ENCODE results near the gene STARD3.
A peak's percentile ranks its signal among the peaks of the same experiment; 100 is the strongest.

STARD3 gene

DNA sequence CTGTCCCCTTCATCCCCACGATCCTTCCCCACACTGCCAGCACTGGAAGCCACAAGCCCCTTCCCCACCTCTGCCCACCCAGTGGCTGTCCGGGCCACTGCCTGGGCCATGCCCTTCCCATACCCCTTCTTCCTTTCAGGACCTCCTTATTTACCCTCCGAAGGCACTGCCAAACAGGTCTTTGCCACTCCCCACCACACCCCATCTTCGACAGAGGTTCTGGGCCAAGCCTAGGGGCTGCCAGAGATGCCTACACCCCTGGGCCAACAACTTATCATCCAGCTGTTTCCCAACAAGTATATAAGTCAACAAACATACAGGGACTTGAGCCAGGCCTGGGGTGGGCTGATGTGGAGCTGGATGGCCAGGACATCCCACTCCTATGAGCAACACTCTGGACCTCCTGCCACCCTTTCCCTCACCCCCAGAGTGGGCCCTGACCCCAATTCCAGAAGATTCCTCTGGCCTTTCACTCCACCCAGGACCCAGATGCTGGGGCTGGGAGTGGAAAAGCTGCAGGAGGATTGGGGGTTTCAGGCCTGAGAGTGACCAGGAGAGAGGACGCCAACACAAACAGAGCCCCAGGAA, 11.7 kb upstream of the STARD3 start:
- Mint-ChIP-seq H3K4me1 (peaks cover 32% of the 10 kb centered on the region), H3K27ac (no peak overlapping the region), H3K27me3 (peaks cover 57% of the 10 kb centered on the region), H3K9me3 (no peaks in the 10 kb centered on the region), H3K4me3 (no peak overlapping the region)
- no peak for ATAC-seq
- DNase-seq = no peak

DNA sequence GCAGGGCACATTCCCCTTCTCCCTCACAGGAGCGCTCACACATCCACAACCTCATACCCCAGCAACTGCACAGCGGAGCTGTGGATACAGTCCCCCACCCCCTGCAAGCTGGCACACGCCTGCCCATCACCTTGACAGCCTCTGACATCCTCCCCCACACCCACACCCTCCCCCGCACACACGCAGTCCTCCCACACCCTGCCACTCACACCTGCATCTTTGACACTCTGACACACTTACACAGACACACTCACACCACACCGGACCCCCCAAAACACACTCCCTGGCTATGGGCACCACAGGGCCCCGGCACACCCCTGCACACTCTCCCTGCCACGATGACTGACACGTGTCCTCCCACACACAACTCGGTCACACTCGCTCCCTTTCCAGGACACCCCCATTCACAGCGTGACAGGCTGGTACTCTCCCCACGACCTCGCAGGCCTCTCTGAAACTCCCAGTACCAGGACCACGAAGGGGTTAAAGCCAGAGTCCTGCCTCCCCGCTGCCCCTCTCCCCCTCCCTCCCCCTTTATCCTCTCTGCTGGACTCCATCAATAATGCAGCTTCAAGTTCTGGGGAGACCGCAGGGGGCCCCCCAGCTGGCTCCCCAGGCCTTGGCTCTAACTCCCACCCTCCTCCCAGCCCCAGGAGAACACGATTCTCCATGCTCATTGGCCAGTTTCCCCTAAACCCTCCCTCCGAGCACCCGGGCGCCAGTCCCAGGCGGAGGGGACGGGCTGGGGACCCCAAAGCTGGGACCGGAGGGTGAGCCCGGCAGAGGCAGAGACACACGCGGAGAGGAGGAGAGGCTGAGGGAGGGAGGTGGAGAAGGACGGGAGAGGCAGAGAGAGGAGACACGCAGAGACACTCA, 10.5 kb upstream of the STARD3 start, which contains the start of gene PPP1R1B:
Gene PPP1R1B (plus strand): TSS at position 782 of the 876 bp plus-strand sequence. CDS start 441 bp downstream, outside the sequence.
- Mint-ChIP-seq H3K4me1 (peaks cover 38% of the 10 kb centered on the region), H3K9me3 (no peaks in the 10 kb centered on the region), H3K4me3 (peak within 1 kb of the TSS; percentile 66 to 73), H3K27ac (no peak within 1 kb of the TSS), H3K27me3 (peaks cover 65% of the 10 kb centered on the region)
- ATAC-seq (no peak), DNase-seq (no peak)

DNA sequence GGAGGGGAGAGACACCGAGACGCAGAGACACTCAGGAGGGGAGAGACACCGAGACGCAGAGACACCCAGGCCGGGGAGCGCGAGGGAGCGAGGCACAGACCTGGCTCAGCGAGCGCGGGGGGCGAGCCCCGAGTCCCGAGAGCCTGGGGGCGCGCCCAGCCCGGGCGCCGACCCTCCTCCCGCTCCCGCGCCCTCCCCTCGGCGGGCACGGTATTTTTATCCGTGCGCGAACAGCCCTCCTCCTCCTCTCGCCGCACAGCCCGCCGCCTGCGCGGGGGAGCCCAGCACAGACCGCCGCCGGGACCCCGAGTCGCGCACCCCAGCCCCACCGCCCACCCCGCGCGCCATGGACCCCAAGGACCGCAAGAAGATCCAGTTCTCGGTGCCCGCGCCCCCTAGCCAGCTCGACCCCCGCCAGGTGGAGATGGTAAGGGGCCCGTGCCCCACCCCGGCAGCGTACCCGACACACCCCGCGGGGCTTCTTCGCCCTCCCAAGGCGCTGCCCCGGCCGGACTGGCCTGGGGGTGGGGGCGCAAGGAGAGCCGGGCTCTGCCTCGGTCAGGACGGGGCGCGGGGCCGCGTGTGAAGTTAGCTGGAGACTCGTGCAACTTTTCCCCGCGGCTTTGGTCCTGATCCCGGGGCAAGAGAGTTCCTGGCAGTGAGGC, 9.8 kb upstream of the STARD3 start:
- Mint-ChIP-seq H3K27ac (no peak overlapping the region), H3K9me3 (no peaks in the 10 kb centered on the region), H3K27me3 (peaks cover 72% of the 10 kb centered on the region), H3K4me3 (peak overlapping the region; percentile 66 to 73), H3K4me1 (peaks cover 38% of the 10 kb centered on the region)
- DNase-seq (no peak), ATAC-seq (no peak)

DNA sequence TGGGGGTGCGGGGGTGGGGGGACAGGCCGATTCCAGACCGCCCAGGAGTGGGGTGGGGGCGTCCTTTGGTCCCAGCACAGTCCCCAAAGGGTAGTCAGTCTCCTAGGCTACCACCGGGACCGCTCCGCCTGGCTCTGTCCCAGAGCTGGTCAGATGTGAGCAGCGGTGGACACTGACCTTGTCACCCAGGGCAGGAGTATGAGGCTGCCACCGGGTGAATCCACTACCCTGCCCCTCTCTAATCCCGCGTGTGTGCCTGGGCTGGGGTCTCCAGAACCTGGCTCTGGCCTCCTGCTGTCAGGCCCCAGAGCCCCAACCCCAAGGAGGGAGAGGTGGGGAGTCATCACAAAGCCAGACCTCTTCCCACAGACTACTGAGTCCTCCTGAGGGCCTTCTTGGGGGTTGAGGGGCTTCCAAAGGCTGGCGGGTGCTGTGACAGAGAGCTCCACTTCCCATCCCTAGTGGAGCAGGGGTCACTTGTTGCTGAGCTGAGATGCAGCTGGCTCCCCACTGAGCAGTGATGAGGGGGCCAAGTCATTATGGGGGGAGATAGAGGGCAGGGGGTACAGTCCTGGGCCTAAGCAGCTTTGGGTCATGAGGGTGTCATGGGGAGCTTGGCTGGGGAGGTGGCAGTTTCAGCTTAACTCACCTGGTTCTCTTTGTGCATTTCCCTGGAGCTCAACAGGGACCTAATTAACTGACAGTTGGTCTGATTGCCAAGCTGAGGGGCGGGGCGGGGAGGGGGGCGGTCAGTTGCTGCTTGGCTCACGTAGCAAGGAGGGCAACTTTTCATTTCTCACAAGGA, 9.0 kb upstream of the STARD3 start:
- Mint-ChIP-seq H3K4me3 (peak overlapping the region; percentile 21 to 27), H3K9me3 (no peaks in the 10 kb centered on the region), H3K4me1 (peaks cover 34% of the 10 kb centered on the region), H3K27me3 (peaks cover 74% of the 10 kb centered on the region), H3K27ac (no peak overlapping the region)
- ATAC-seq (no peak), DNase-seq (no peak)

DNA sequence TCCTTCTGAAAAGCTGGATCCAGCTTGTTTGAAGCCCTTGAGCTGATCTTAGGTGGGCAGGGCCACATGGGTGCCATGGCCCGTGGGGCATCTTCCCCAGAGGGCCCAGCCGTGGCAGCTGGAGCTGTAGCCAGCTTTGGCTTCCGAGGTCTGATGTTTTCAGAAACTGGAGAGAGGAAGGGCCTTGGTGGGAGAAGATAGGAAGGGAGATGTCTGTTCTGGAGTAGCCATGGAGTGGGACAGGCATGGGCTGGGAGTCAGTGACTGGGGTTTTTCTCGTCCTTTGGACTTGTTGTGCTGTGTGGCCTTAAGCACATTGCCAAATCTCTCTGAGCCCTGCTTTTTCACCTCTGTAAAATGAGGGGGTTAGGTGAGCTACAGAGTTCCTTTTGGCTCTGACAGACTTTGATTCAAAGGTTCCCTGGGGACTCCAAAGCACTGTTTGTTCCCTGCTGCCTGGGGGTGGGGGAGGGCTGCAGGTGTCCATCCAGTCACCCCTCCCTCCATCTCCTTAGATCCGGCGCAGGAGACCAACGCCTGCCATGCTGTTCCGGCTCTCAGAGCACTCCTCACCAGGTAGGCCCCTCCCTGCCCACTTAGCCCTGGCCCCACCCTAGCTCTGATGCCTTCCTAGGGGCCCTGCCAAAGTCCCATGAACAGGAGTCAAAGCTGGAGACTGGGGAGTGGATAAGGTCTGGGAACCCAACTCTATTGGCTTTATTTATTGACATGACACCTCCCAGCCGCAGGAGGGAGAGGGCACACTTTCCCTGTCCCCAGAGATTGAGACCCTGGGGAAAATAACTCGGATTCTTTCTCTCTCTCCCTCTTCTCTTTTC, 8.1 kb upstream of the STARD3 start:
- no peak for ATAC-seq
- H3K9me3 Mint-ChIP-seq = no peaks in the 10 kb centered on the region
- peaks cover 67% of the 10 kb centered on the region for H3K27me3 Mint-ChIP-seq

DNA sequence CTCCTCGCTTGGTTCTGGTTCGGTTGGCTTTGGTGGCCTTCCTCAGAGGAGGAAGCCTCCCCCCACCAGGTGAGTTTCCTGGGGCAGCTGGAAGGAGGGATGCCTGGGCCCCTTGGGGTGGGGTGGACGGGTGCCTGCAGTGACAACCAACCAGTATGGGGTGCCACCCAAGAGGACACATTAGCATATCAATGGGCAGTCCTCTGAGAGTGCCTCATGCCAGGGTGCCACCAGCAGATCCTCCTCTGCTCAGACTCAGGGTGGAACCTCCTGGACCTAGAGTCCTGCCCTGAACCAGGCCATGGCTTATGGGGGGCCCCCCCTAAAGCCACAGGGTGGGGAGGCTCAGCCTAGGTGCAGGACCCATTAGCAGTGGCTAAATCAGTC, 7.5 kb upstream of the STARD3 start:
- no peaks in the 10 kb centered on the region for H3K9me3 Mint-ChIP-seq
- no peak overlapping the region for H3K4me3 Mint-ChIP-seq
- H3K4me1 Mint-ChIP-seq = peaks cover 25% of the 10 kb centered on the region
- ATAC-seq (no peak), DNase-seq (no peak)
- H3K27me3 Mint-ChIP-seq = peaks cover 67% of the 10 kb centered on the region
- H3K27ac Mint-ChIP-seq = no peak overlapping the region

More for the DNA sequence above, 8.1 kb upstream of the STARD3 start:
- H3K4me3 Mint-ChIP-seq = no peak overlapping the region
- no peak overlapping the region for H3K27ac Mint-ChIP-seq
- peaks cover 25% of the 10 kb centered on the region for H3K4me1 Mint-ChIP-seq
- no peak for DNase-seq

DNA sequence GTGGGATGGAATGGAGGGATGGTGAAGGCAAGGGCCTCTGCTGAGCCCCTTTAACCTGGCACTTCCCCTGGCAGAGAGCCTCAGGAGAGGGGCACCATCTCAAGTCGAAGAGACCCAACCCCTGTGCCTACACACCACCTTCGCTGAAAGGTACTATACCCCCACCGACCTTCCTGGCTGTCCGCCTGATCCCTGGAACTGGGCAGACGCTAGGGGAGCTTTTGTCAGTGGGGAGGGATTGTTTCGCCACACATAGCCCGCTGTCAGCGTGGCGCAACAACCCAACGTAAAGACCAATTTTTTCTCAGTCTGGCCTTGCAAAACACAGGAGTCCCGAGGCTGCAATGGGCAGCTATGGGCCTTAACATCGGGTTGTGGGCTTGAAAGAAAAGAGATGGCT, 7.0 kb upstream of the STARD3 start:
- no peak overlapping the region for H3K27ac Mint-ChIP-seq
- ATAC-seq = no peak
- H3K9me3 Mint-ChIP-seq = no peaks in the 10 kb centered on the region
- peaks cover 25% of the 10 kb centered on the region for H3K4me1 Mint-ChIP-seq
- peaks cover 62% of the 10 kb centered on the region for H3K27me3 Mint-ChIP-seq
- H3K4me3 Mint-ChIP-seq = no peak overlapping the region
- DNase-seq = no peak

DNA sequence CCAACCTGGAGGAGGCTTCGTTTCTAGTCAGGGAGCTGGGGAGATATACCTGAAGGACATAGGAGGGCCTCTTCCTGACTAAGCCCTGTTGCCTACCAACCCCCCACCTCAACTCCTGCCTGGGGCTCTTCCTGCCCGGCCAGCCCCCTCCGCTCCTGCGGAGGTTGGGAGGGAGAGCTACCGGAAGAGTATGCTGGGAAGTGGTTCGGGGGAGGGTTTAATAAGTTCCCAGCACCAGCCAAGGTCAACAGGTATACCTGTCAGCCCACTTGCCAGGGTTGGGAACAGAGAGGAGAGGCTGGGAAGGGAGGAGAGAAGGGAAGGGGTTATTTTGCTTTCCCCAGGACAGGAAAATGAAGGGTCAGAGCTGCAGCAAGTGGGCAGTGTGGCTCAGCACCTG, 5.5 kb upstream of the STARD3 start:
- ATAC-seq (no peak), DNase-seq (no peak)
- no peak overlapping the region for H3K4me3 Mint-ChIP-seq
- no peak overlapping the region for H3K27ac Mint-ChIP-seq
- peaks cover 27% of the 10 kb centered on the region for H3K4me1 Mint-ChIP-seq
- peaks cover 47% of the 10 kb centered on the region for H3K27me3 Mint-ChIP-seq
- H3K9me3 Mint-ChIP-seq = no peaks in the 10 kb centered on the region

DNA sequence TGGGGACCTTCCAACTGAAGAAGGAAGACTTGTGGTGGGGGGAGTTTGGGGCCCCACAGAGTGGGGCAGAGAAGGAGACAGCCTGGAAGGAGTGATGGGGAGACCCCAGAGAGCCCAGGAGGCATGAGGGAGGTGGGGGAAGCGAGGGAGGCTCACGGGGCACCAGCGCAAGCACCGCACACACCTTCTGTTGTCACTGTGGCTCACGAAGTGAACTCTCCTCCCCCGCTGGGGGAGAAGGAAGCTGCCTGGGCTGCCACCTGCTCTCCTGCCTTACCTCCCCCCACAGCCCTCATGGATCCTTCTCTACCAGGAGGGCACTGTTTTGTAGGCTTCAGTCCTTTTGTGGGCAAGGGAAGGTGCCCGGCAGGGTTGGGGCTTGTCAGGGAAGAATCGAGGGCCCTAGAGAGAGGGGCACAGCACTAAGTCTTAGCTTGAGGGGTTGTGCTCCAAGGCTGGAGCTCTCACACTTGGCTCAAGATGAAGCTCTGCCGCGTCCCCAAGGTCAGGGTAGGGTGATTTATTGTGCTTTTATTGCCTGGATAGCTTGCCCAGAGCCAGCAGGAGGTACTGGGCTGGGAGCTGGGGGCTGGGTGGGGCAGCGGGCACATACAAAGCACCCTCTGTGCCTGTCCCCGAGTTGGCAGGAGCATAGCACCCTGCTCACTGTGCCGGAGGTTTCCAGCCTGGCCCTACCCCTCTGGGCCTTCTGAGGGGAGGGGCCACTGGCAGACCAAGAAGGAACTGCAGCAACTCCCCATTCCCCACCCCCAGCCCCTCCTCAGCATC, 4.6 kb upstream of the STARD3 start:
- peaks cover 39% of the 10 kb centered on the region for H3K27me3 Mint-ChIP-seq
- H3K4me1 Mint-ChIP-seq = peaks cover 25% of the 10 kb centered on the region
- DNase-seq (no peak), ATAC-seq (no peak)
- H3K9me3 Mint-ChIP-seq = no peaks in the 10 kb centered on the region
- H3K27ac Mint-ChIP-seq = peak overlapping the region in 1 of 2 donors; percentile 15
- no peak overlapping the region for H3K4me3 Mint-ChIP-seq

DNA sequence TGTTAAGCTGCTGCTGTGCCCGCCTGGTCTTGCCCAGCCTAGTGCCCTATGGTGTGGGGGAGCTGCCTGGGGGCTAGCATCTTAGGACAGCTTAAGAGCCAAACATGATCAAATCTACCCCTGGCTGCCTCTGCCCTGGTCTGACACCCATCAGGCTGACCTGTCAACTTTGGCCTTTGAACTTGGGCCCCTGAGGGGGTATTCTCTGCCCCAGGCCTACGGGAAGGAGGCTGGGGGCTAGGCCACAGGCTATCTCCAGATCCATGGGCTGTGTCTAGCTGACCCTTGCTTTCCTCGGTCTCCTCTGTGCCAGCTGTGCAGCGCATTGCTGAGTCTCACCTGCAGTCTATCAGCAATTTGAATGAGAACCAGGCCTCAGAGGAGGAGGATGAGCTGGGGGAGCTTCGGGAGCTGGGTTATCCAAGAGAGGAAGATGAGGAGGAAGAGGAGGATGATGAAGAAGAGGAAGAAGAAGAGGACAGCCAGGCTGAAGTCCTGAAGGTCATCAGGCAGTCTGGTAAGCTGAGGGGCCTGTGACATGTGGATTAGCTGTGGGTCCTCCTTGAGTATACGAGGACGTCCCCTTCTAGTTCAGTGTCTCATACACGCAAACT, 3.3 kb upstream of the STARD3 start:
- H3K9me3 Mint-ChIP-seq = no peaks in the 10 kb centered on the region
- H3K27me3 Mint-ChIP-seq = peaks cover 27% of the 10 kb centered on the region
- DNase-seq = no peak
- H3K4me3 Mint-ChIP-seq = no peak overlapping the region
- H3K4me1 Mint-ChIP-seq = peaks cover 37% of the 10 kb centered on the region
- no peak overlapping the region for H3K27ac Mint-ChIP-seq
- ATAC-seq = no peak

DNA sequence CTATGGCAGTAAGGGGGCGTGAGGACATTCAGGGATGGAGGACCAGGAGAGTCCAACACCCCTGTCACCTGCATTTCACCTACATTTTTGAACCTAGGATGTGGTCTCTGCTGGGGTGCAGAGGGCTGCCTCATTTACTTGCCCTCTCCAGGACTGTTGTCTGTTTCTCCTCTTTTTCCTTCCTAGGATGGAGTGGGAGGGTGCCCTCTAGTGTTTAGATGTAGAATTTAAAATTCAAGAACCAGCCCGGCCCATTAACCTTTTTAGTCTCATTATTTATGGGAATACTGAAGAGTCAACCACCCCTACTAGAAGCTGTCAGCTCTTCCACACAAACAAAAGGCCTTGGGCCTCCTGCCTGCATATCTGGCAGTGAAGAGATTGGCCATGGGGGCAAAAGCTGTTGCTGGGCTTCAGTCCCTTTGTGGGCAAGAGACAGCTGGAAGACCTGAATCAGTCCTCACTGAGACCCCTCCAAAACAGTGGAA, 2.5 kb upstream of the STARD3 start:
- ATAC-seq (no peak), DNase-seq (no peak)
- H3K4me1 Mint-ChIP-seq = peaks cover 45% of the 10 kb centered on the region
- H3K27me3 Mint-ChIP-seq = peaks cover 19% of the 10 kb centered on the region
- no peak overlapping the region for H3K4me3 Mint-ChIP-seq
- no peak overlapping the region for H3K27ac Mint-ChIP-seq
- no peaks in the 10 kb centered on the region for H3K9me3 Mint-ChIP-seq

DNA sequence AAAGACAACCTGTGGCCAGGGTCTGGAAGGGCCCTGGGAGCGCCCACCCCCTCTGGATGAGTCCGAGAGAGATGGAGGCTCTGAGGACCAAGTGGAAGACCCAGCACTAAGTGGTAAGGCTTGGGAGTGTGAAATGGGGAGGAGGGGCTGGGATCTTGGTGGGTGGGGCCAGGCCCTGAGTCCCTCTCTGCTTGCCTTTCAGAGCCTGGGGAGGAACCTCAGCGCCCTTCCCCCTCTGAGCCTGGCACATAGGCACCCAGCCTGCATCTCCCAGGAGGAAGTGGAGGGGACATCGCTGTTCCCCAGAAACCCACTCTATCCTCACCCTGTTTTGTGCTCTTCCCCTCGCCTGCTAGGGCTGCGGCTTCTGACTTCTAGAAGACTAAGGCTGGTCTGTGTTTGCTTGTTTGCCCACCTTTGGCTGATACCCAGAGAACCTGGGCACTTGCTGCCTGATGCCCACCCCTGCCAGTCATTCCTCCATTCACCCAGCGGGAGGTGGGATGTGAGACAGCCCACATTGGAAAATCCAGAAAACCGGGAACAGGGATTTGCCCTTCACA, 1.2 kb upstream of the STARD3 start:
- Mint-ChIP-seq H3K4me3 (no peak overlapping the region), H3K9me3 (no peaks in the 10 kb centered on the region), H3K27me3 (peaks cover 16% of the 10 kb centered on the region), H3K27ac (no peak overlapping the region), H3K4me1 (peaks cover 58% of the 10 kb centered on the region)
- no peak for DNase-seq
- ATAC-seq = no peak

DNA sequence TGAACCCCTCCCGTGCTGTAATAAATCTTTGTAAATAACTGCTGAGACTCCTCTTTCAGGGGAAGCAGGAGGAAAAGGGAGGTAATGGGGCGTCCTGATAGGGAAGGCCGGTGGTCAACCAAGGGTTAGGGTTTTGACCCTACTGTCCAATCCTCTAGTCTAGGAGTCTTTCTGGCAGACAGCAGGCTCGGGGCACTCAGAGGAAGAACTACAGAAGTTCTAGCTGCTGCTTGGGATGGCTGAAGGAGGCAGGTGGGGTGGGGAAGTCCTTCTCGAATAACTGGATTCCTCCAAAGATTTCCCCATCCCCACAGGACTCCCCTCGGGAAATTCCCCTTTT, 387 bp upstream of the STARD3 start:
- peaks cover 59% of the 10 kb centered on the region for H3K4me1 Mint-ChIP-seq
- peak overlapping the region; percentile 92 to 95 for H3K27ac Mint-ChIP-seq
- DNase-seq (no peak), ATAC-seq (peak; percentile 33)
- peak overlapping the region; percentile 90 to 96 for H3K4me3 Mint-ChIP-seq
- H3K27me3 Mint-ChIP-seq = peaks cover 8% of the 10 kb centered on the region
- H3K9me3 Mint-ChIP-seq = no peaks in the 10 kb centered on the region

Data from stimulated activated naive CD8-positive, alpha-beta T cell treated with anti-CD3 and anti-CD28 coated beads, Interleukin-15, amount 100 ng/mL, for 72 hours (primary cell).